HEK293 (cell line): Measurements from ENCODE around the gene KIDINS220.

ENCODE experiments used
- GLIS1 ChIP-seq: fragments of 450-650 bp; formaldehyde crosslinking; IDR thresholded peaks from 2 replicates; pipeline ENCODE4 v1.5.1; 2016; ENCODE audit warnings: missing biosample characterization, missing genetic modification characterization
- REST ChIP-seq: fragments of 450-650 bp; formaldehyde crosslinking; IDR thresholded peaks from 2 replicates; pipeline ENCODE4 v1.5.1; 2016; ENCODE audit warnings: missing biosample characterization, missing genetic modification characterization
- SP2 ChIP-seq: fragments of 450-650 bp; formaldehyde crosslinking; IDR thresholded peaks from 2 replicates; pipeline ENCODE4 v1.5.1; 2016; ENCODE audit warnings: missing biosample characterization, missing genetic modification characterization
- TSHZ1 ChIP-seq: fragments of 450-650 bp; formaldehyde crosslinking; IDR thresholded peaks from 2 replicates; pipeline ENCODE4 v1.5.1; 2016; ENCODE audit warnings: missing biosample characterization, missing genetic modification characterization, borderline replicate concordance
- YY1 ChIP-seq: fragments of 450-650 bp; formaldehyde crosslinking; IDR thresholded peaks from 2 replicates; pipeline ENCODE4 v1.5.1; 2018; ENCODE audit warnings: missing biosample characterization, missing genetic modification characterization
- ZBTB1 ChIP-seq: fragments of 450-650 bp; formaldehyde crosslinking; IDR thresholded peaks from 2 replicates; pipeline ENCODE4 v1.5.1; 2016; ENCODE audit warnings: missing biosample characterization, missing genetic modification characterization
- ZBTB26 ChIP-seq: fragments of 450-650 bp; formaldehyde crosslinking; optimal IDR thresholded peaks from 2 replicates; pipeline ENCODE3; 2016; ENCODE audit warnings: missing biosample characterization, mild to moderate bottlenecking, missing genetic modification characterization
- ZIC2 ChIP-seq: fragments of 450-650 bp; formaldehyde crosslinking; IDR thresholded peaks from 2 replicates; pipeline ENCODE4 v1.5.1; 2016; ENCODE audit warnings: missing biosample characterization, missing genetic modification characterization
- ZNF114 ChIP-seq: fragments of 450-650 bp; formaldehyde crosslinking; IDR thresholded peaks from 2 replicates; pipeline ENCODE4 v1.5.0; 2017; ENCODE audit warnings: missing biosample characterization, missing genetic modification characterization
- ZNF140 ChIP-seq: fragments of 450-650 bp; formaldehyde crosslinking; IDR thresholded peaks from 2 replicates; pipeline ENCODE4 v1.5.1; 2016; ENCODE audit warnings: missing biosample characterization, missing genetic modification characterization
- ZNF146 ChIP-seq: fragments of 450-650 bp; formaldehyde crosslinking; IDR thresholded peaks from 2 replicates; pipeline ENCODE4 v1.5.1; 2016; ENCODE audit warnings: missing biosample characterization, missing genetic modification characterization
- ZNF175 ChIP-seq: fragments of 450-650 bp; formaldehyde crosslinking; IDR thresholded peaks from 2 replicates; pipeline ENCODE4 v1.5.1; 2016; ENCODE audit warnings: missing biosample characterization, missing genetic modification characterization
- ZNF221 ChIP-seq: fragments of 450-650 bp; formaldehyde crosslinking; IDR thresholded peaks from 2 replicates; pipeline ENCODE4 v1.5.1; 2017; ENCODE audit warnings: missing biosample characterization, missing genetic modification characterization, borderline replicate concordance
- ZNF26 ChIP-seq: fragments of 450-650 bp; formaldehyde crosslinking; IDR thresholded peaks from 2 replicates; pipeline ENCODE4 v1.5.1; 2016; ENCODE audit warnings: missing biosample characterization, missing genetic modification characterization
- ZNF341 ChIP-seq: fragments of 450-650 bp; formaldehyde crosslinking; IDR thresholded peaks from 2 replicates; pipeline ENCODE4; 2016; ENCODE audit warnings: low read depth, missing biosample characterization, missing genetic modification characterization
- ZNF426 ChIP-seq: fragments of 450-650 bp; formaldehyde crosslinking; IDR thresholded peaks from 2 replicates; pipeline ENCODE4 v1.5.1; 2017; ENCODE audit warnings: missing biosample characterization, missing genetic modification characterization, mild to moderate bottlenecking, inconsistent platforms, moderate library complexity
- ZNF580 ChIP-seq: fragments of 450-650 bp; formaldehyde crosslinking; IDR thresholded peaks from 2 replicates; pipeline ENCODE4 v1.5.1; 2016; ENCODE audit warnings: missing biosample characterization, missing genetic modification characterization
- ZNF776 ChIP-seq: fragments of 450-650 bp; formaldehyde crosslinking; IDR thresholded peaks from 2 replicates; pipeline ENCODE4 v1.5.0; 2017; ENCODE audit warnings: missing biosample characterization, missing genetic modification characterization, borderline replicate concordance

The KIDINS220 gene

GRCh38 chr2:8684878-8685696 lies 152.3 kb downstream of the KIDINS220 start (continued):
- TF ChIP-seq TSHZ1 (tag by site-specific recombination) (no peak), ZNF175 (tag by site-specific recombination) (no peak), ZNF426 (no peak), SP2 (0 out of 2 replicates have a peak, but pooled peaks have one; percentile 38), ZNF341 (no peak), ZNF221 (tag by site-specific recombination) (no peak), ZBTB26 (tag by site-specific recombination) (peak; percentile 63), ZBTB1 (tag by site-specific recombination) (no peak), ZNF140 (no peak), ZNF146 (tag by site-specific recombination) (no peak), GLIS1 (tag by site-specific recombination) (peak; percentile 15; the same call in 1 of the 2 replicates), YY1 (tag by site-specific recombination) (no peak), ZNF776 (tag by site-specific recombination) (no peak), ZNF26 (tag by site-specific recombination) (no peak), ZNF580 (tag by site-specific recombination) (no peak), ZIC2 (tag by site-specific recombination) (peak; percentile 53; the same call in 1 of the 2 replicates), REST (tag by site-specific recombination) (no peak), ZNF114 (tag by site-specific recombination) (no peak)
